ENCODE data around the gene CASKIN1.

Gene CASKIN1

DNA sequence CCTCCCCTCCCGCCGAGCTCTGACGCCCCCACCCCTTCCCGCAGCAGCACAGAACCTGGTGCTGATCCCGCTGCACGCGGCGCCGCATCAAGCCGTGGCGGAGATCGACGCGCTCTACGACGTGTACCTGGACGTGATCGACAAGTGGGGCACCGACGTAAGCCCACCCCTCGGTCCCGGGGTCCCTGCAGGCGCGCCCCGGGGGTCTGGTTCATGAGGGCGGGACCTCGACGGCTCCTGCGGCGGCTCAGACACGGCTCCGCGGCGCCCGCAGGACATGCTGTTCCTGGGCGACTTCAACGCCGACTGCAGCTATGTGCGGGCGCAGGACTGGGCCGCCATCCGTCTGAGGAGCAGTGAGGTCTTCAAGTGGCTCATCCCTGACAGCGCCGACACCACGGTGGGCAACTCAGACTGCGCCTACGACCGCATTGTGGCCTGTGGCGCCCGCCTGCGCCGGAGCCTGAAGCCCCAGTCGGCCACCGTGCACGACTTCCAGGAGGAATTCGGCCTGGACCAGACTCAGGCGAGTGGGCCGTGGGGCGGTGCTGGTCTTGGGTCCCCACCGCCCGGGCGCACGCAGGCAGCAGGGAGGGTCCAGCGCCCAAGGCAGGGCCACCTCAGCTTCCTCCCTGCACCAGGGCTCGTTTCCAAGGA is 41.2 kb upstream of the CASKIN1 start:
- DNase-seq (ENCODE audit: low read depth in 1 of 2, low spot score in 1 of 2): no peak

DNA sequence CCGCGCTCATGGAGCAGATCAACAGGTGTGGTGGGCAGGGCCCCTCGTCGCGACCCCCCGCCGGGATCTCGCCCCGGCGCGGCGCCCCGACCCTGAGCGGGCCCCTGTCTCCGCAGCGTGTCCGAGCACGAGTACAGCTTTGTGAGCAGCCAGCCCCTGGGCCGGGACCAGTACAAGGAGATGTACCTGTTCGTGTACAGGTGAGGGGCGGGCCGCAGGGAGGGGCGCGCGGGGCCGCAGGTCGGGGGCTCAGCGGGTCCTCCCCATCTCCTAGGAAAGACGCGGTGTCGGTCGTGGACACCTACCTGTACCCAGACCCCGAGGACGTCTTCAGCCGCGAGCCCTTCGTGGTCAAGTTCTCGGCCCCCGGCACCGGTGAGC is 40.7 kb upstream of the CASKIN1 start:
- in situ Hi-C loops (cut with HindIII; ENCODE audit: low pct_unique_long_range_greater_than_20kb, low sequenced_read_pairs): no loop called here
- no peak for TF ChIP-seq JUND (IDR thresholded peaks at IDR 0.05; ENCODE audit: low read depth)

More for the DNA sequence above, 41.2 kb upstream of the CASKIN1 start:
- TF ChIP-seq JUND (IDR thresholded peaks at IDR 0.05; ENCODE audit: low read depth): no peak
- in situ Hi-C loops (cut with HindIII; ENCODE audit: low pct_unique_long_range_greater_than_20kb, low sequenced_read_pairs): no loop called here

DNA sequence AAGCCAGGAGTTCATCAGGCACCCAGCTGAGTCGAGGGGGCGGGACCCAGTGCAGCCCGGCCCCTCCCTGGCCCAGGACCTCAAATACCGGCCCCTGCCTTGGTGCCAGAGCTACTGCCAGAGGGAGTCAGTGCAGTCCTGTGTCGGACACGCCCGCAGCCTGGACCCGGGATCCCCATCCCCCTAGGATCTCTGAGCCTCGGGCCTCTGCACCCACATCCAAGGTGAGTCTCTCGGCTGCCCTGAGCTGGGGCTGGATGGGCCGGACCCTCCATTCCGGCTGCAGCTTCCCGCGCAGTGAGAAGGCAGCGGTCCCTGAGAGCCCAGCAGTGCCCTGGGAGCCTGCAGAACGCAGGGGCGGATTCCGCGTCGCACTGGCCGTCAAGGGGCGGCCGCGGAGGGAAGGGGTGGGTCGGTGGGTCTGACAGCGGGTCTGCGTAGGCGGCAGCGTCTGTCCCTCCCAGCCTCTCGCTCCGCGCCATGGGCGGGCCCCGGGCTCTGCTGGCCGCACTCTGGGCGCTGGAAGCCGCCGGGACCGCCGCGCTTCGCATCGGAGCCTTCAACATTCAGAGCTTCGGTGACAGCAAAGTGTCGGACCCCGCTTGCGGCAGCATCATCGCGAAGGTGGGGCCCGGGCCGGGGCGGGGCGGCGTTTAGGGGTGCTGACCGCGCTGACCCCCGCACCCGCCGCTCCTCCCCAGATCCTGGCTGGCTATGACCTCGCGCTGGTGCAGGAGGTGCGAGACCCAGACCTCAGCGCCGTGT is 40.1 kb upstream of the CASKIN1 start, which contains the start of gene DNASE1L2:
Gene DNASE1L2, plus strand, starts transcription at position 108 of the 765 bp plus-strand sequence. Its CDS starts 373 bp downstream, at position 481.
- DNase-seq (ENCODE audit: low read depth in 1 of 2, low spot score in 1 of 2): no peak
- TF ChIP-seq JUND (IDR thresholded peaks at IDR 0.05; ENCODE audit: low read depth): no peak
- in situ Hi-C loops (cut with HindIII; ENCODE audit: low pct_unique_long_range_greater_than_20kb, low sequenced_read_pairs): no loop called here

More for the DNA sequence above, 40.7 kb upstream of the CASKIN1 start:
- no peak for DNase-seq (ENCODE audit: low read depth in 1 of 2, low spot score in 1 of 2)

DNA sequence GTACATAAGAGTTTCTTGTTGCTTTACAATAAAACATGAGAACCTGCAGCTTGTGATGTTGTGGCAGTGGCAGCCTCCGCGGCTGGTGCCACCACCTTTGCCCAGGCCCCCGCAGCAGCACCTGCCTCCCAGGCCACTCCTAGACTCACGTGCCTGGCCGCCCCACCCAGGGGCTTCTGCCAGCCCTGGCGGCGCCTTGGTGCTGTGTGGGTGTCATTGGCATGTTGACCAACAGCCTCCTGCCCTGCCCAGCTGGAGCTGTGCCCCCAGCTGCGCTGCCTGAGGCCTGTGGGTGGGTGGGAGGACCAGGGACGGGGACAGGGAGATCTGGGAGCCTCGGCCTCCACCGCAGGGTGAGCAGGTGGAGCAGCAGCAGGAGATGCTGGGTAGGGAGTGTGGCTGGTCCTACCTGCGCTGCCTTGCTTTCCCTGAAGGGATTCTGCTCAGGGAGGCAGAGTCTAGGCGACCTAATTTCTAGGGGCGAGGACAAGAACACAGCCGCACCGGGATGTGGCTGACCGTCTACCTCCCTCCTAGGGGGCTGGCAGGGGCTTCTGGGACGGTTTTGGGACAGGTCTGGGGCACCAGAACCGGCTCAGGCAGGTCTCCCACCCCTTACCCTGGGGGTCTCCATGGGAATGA is 39.4 kb upstream of the CASKIN1 start:
- no peak for TF ChIP-seq JUND (IDR thresholded peaks at IDR 0.05; ENCODE audit: low read depth)
- no peak for DNase-seq (ENCODE audit: low read depth in 1 of 2, low spot score in 1 of 2)
- in situ Hi-C loops (cut with HindIII; ENCODE audit: low pct_unique_long_range_greater_than_20kb, low sequenced_read_pairs): no loop called here

- in situ Hi-C loops (cut with HindIII; ENCODE audit: low pct_unique_long_range_greater_than_20kb, low sequenced_read_pairs): no loop called here
- no peak for DNase-seq (ENCODE audit: low read depth in 1 of 2, low spot score in 1 of 2)
- TF ChIP-seq JUND (IDR thresholded peaks at IDR 0.05; ENCODE audit: low read depth): no peak
Observed at GRCh38 chr16:2235234-2235651, 38.8 kb upstream of the CASKIN1 start.

- DNase-seq (ENCODE audit: low read depth in 1 of 2, low spot score in 1 of 2): no peak
- in situ Hi-C loops (cut with HindIII; ENCODE audit: low pct_unique_long_range_greater_than_20kb, low sequenced_read_pairs): no loop called here
- TF ChIP-seq JUND (IDR thresholded peaks at IDR 0.05; ENCODE audit: low read depth): no peak
Observed at GRCh38 chr16:2234813-2235170, 38.4 kb upstream of the CASKIN1 start.

- TF ChIP-seq JUND (IDR thresholded peaks at IDR 0.05; ENCODE audit: low read depth): no peak
- no peak for DNase-seq (ENCODE audit: low read depth in 1 of 2, low spot score in 1 of 2)
- in situ Hi-C loops (cut with HindIII; ENCODE audit: low pct_unique_long_range_greater_than_20kb, low sequenced_read_pairs): no loop called here
Observed at GRCh38 chr16:2233872-2234812, 37.7 kb upstream of the CASKIN1 start.

GRCh38 chr16:2233046-2233775 is 36.8 kb upstream of the CASKIN1 start:
- no peak for TF ChIP-seq JUND (IDR thresholded peaks at IDR 0.05; ENCODE audit: low read depth)
- no peak for DNase-seq (ENCODE audit: low read depth in 1 of 2, low spot score in 1 of 2)
- in situ Hi-C loops (cut with HindIII; ENCODE audit: low pct_unique_long_range_greater_than_20kb, low sequenced_read_pairs): no loop called here

GRCh38 chr16:2232094-2232990 is 35.9 kb upstream of the CASKIN1 start:
- in situ Hi-C loops (cut with HindIII; ENCODE audit: low pct_unique_long_range_greater_than_20kb, low sequenced_read_pairs): no loop called here
- TF ChIP-seq JUND (IDR thresholded peaks at IDR 0.05; ENCODE audit: low read depth): no peak
- no peak for DNase-seq (ENCODE audit: low read depth in 1 of 2, low spot score in 1 of 2)

GRCh38 chr16:2231016-2231931 is 34.9 kb upstream of the CASKIN1 start:
- in situ Hi-C loops (cut with HindIII; ENCODE audit: low pct_unique_long_range_greater_than_20kb, low sequenced_read_pairs): no loop called here
- TF ChIP-seq JUND (IDR thresholded peaks at IDR 0.05; ENCODE audit: low read depth): no peak
- DNase-seq (ENCODE audit: low read depth in 1 of 2, low spot score in 1 of 2): no peak

All from T47D (cell line).